Sigmoid colon (tissue), 7 donors: ENCODE results near the gene SH3RF3. TPM values are rescaled to one million over a fixed set of nuclear protein-coding genes. Genes with fewer than 3 reads are reported as not detected.
A peak's percentile ranks its signal among the peaks of the same experiment; 100 is the strongest.

Source experiments
- DNase-seq: peaks from one replicate; pipeline ENCODE4 v3.0.0-alpha.2; 2019
- H3K27ac ChIP-seq, 4 donors: fragments of 200-600 bp; sonication (generic); one replicate each; pipeline ENCODE4 v1.5.1; 2016 to 2019; ENCODE audit warnings: mild to moderate bottlenecking in 1 of 4
- H3K27me3 ChIP-seq, 3 donors: fragments of 200-600 bp; sonication (generic); one replicate each; pipeline ENCODE4 v1.5.1; 2019; ENCODE audit warnings: mild to moderate bottlenecking in 1 of 3
- H3K36me3 ChIP-seq, 4 donors: fragments of 200-600 bp; sonication (generic); one replicate each; pipeline ENCODE4 v1.5.1; 2016 to 2019
- H3K4me1 ChIP-seq, 4 donors: fragments of 200-600 bp; sonication (generic); one replicate each; pipeline ENCODE4 v1.5.1; 2017 to 2019
- H3K4me3 ChIP-seq, 4 donors: fragments of 200-600 bp; sonication (generic); one replicate each; pipeline ENCODE4 v1.5.1; 2017 to 2019; ENCODE audit warnings: mild to moderate bottlenecking in 2 of 4, moderate library complexity in 1 of 4
- H3K9me3 ChIP-seq, 4 donors: fragments of 200-600 bp in 3 of 4; sonication (generic) in 3 of 4; one replicate each; pipeline versions ENCODE4 v1.5.1 to v1.6.1; 2013 to 2019
- CTCF ChIP-seq, 4 experiments: fragments of 450-650 bp in 3 of 4; fragments of 200-600 bp in 1 of 4; IDR thresholded peaks; one replicate each; pipeline ENCODE4 v1.5.1; 2016 to 2019; ENCODE audit warnings: antibody characterized with exemption in 4 of 4, mild to moderate bottlenecking in 3 of 4, moderate library complexity in 2 of 4
- EP300 ChIP-seq, 4 donors: sonication (generic); formaldehyde crosslinking; IDR thresholded peaks; one replicate each; pipeline ENCODE4 v1.6.1; 2017; ENCODE audit warnings: antibody characterized with exemption in 4 of 4
- POLR2A ChIP-seq, 2 donors: fragments of 450-650 bp; IDR thresholded peaks; one replicate each; pipeline ENCODE4 v1.6.1; 2016; ENCODE audit warnings: antibody characterized with exemption in 2 of 2, mild to moderate bottlenecking in 2 of 2, moderate library complexity in 2 of 2
- POLR2AphosphoS5 ChIP-seq, 4 donors: sonication (generic); formaldehyde crosslinking; IDR thresholded peaks; one replicate each; pipeline ENCODE4 v1.6.1; 2017; ENCODE audit warnings: antibody characterized with exemption in 4 of 4
- WGBS, 2 donors: extraction: QIAGEN DNeasy Blood & Tissue Kit; methylation state at CpG; one replicate each; pipeline ENCODE4 v1.1.7; 2013; 5-methylcytosine and 5-hydroxymethylcytosine counted together
- intact Hi-C: fragments of 100-400 bp; cut with DNase I; formaldehyde crosslinking; loops from one replicate; pipeline ENCODE4 v1.15.1; 2023
- polyA plus RNA-seq, 3 donors: library from polyadenylated mRNA; stranded (reverse); fragments of 200-250 nt; gene quantifications; one replicate each; pipeline ENCODE4 v1.2.3, GENCODE V29; 2013
- total RNA-seq, 4 donors: library from RNA; depleted of rRNA; stranded (reverse); fragments of >200 nt; gene quantifications; one replicate each; pipeline ENCODE4 v1.1.0, GENCODE V29; 2016
- donor health status: healthy with polysubstance abuse.
- donor health status: Bipolar disorder and iron deficiency.
- donor health status: healthy.

SH3RF3 gene
- total and polyA plus RNA-seq, 7 donors: 0.69 to 10.0 (median 3.4) TPM

GRCh38 chr2:109164739-109165221 is 35.8 kb downstream of the SH3RF3 start:
- peaks cover 0 to 46% (median 44%) of the 10 kb centered on the region in 4 donors for H3K4me1 ChIP-seq
- no peak overlapping the region for H3K4me3 ChIP-seq
- TF ChIP-seq POLR2AphosphoS5 (IDR thresholded peaks at IDR 0.05): peak in 2 of 4 donors; percentile 35 to 40
- TF ChIP-seq EP300 (IDR thresholded peaks at IDR 0.05): peak in 2 of 4 donors; percentile 3 to 34
- no peak for TF ChIP-seq CTCF (IDR thresholded peaks at IDR 0.05)
- no peak for TF ChIP-seq POLR2A (IDR thresholded peaks at IDR 0.05)
- no peaks in the 10 kb centered on the region for H3K36me3 ChIP-seq
- 62 to 66% methylated on average over 3 of the region's 3 CpGs for WGBS, 2 donors
- peak overlapping the region; percentile 36 to 78 (median 58) for H3K27ac ChIP-seq
- no peaks in the 10 kb centered on the region for H3K9me3 ChIP-seq
- intact Hi-C loops: no loop called here
- peak; percentile 84 for DNase-seq
- H3K27me3 ChIP-seq: no peaks in the 10 kb centered on the region

GRCh38 chr2:109166811-109167210 is 37.8 kb downstream of the SH3RF3 start:
- DNase-seq: no peak
- H3K9me3 ChIP-seq: no peaks in the 10 kb centered on the region
- H3K27me3 ChIP-seq: no peaks in the 10 kb centered on the region
- 72 to 86% methylated on average over 2 of the region's 2 CpGs for WGBS, 2 donors
- H3K27ac ChIP-seq: peak overlapping the region in 2 of 4 donors; percentile 74 to 78
- H3K4me1 ChIP-seq: peaks cover 0 to 63% (median 59%) of the 10 kb centered on the region in 4 donors
- no peak overlapping the region for H3K4me3 ChIP-seq
- intact Hi-C loops: no loop called here
- TF ChIP-seq POLR2A (IDR thresholded peaks at IDR 0.05) (no peak), EP300 (IDR thresholded peaks at IDR 0.05) (no peak), POLR2AphosphoS5 (IDR thresholded peaks at IDR 0.05) (peak in 1 of 4 donors; percentile 34), CTCF (IDR thresholded peaks at IDR 0.05) (no peak)
- no peaks in the 10 kb centered on the region for H3K36me3 ChIP-seq

GRCh38 chr2:109168086-109168485 is 39.1 kb downstream of the SH3RF3 start:
- Histone ChIP-seq H3K4me3 (no peak overlapping the region), H3K36me3 (no peaks in the 10 kb centered on the region), H3K4me1 (peaks cover 0 to 71% (median 67%) of the 10 kb centered on the region in 4 donors), H3K27me3 (no peaks in the 10 kb centered on the region), H3K9me3 (no peaks in the 10 kb centered on the region), H3K27ac (no peak overlapping the region)
- TF ChIP-seq POLR2A (IDR thresholded peaks at IDR 0.05) (no peak), EP300 (IDR thresholded peaks at IDR 0.05) (no peak), POLR2AphosphoS5 (IDR thresholded peaks at IDR 0.05) (no peak)
- DNase-seq: no peak
- intact Hi-C loops: no loop called here
- WGBS, 2 donors: 69 to 89% methylated on average over 2 of the region's 2 CpGs

- intact Hi-C loops: no loop called here
- DNase-seq: no peak
- Histone ChIP-seq H3K27ac (no peak overlapping the region), H3K9me3 (no peaks in the 10 kb centered on the region), H3K4me3 (no peak overlapping the region), H3K36me3 (no peaks in the 10 kb centered on the region), H3K4me1 (peaks cover 0 to 74% (median 70%) of the 10 kb centered on the region in 4 donors), H3K27me3 (no peaks in the 10 kb centered on the region)
- TF ChIP-seq EP300 (IDR thresholded peaks at IDR 0.05) (no peak), CTCF (IDR thresholded peaks at IDR 0.05) (no peak), POLR2A (IDR thresholded peaks at IDR 0.05) (no peak), POLR2AphosphoS5 (IDR thresholded peaks at IDR 0.05) (no peak)
- 77 to 90% methylated on average over 2 of the region's 2 CpGs for WGBS, 2 donors
Measured at GRCh38 chr2:109168716-109169115, 39.7 kb downstream of the SH3RF3 start.

- no peaks in the 10 kb centered on the region for H3K9me3 ChIP-seq
- H3K4me1 ChIP-seq: peaks cover 0 to 73% (median 68%) of the 10 kb centered on the region in 4 donors
- DNase-seq: no peak
- H3K36me3 ChIP-seq: no peaks in the 10 kb centered on the region
- H3K27me3 ChIP-seq: no peaks in the 10 kb centered on the region
- peak overlapping the region; percentile 83 to 92 (median 89) for H3K27ac ChIP-seq
- intact Hi-C loops: loop anchor here (2.0 to 10.0 kb wide), 6 partner anchors 42 to 524 kb away; partner anchors contain the start of genes SEPTIN10, SH3RF3 and SOWAHC
- TF ChIP-seq EP300 (IDR thresholded peaks at IDR 0.05): no peak
- no peak for TF ChIP-seq POLR2AphosphoS5 (IDR thresholded peaks at IDR 0.05)
- TF ChIP-seq POLR2A (IDR thresholded peaks at IDR 0.05): no peak
- no peak for TF ChIP-seq CTCF (IDR thresholded peaks at IDR 0.05)
- H3K4me3 ChIP-seq: no peak overlapping the region
- WGBS, 2 donors: 64 to 79% methylated on average over 6 of the region's 6 CpGs
Measured at GRCh38 chr2:109170645-109171044, 41.6 kb downstream of the SH3RF3 start.
